ENCODE results near the gene ATP8A2. TPM values are rescaled to one million over a fixed set of nuclear protein-coding genes. Genes with fewer than 3 reads are reported as not detected.

ATP8A2 gene
- total RNA-seq, 1 experiment from 2014 or later = 5.2 TPM

DNA sequence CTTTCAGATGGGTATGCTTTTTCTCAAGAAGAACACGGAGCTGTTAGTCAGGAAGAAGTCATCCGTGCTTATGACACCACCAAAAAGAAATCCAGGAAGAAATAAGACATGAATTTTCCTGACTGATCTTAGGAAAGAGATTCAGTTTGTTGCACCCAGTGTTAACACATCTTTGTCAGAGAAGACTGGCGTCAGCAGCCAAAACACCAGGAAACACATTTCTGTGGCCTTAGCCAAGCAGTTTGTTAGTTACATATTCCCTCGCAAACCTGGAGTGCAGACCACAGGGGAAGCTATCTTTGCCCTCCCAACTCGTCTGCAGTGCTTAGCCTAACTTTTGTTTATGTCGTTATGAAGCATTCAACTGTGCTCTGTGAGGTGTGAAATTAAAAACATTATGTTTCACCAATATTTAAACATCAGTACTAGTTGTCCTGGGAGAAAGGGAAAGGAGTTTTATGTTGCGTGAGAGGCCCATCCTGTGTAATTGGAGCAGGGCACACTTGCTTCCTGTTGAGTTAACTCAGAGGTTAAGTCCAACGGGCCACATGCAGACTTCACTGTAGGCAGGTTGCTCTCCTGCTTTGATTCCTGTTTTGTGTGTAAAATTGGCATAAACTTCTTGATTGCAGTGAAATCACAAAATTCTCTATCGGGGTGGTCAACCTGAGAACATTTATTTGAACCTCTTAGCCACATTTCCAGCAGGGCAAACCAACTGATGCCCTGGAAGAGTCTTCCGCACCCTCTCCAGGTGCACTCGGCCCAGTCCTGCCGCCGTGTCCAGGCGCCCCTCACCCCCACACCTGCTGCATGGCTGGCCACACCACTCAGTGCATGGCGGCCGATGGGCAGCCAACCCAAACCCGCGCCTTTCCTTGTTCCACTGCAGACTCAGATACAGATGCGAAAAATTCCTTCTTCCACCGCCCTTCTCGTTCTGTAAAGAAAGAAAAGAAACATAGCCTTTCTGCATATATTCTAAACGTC is 648.4 kb downstream of the ATP8A2 start (continued):
- TF ChIP-seq MXD4 (CRISPR knock-in tag; IDR thresholded peaks at IDR 0.05; ENCODE audit: borderline replicate concordance) = no peak
- TF ChIP-seq FOXP4 (CRISPR knock-in tag; IDR thresholded peaks at IDR 0.05) = no peak

DNA sequence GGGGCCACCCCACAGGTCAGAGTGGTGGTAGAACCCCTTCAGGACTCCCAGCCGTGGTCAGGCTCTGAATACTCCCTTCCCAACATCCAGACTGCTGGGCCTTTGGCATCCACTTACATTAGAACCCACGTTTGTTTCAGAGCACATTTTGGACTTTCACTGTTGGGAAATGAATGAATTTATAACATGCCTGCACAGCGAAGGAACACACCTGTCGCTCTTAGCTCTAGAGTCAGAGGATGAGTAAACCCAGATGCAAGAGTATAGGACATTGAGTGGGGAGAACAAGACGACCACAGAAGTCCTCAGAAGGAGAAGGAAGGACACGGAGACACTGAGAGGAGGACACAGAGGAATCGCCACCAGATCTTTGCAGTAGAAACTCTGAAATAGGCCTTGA is 649.1 kb downstream of the ATP8A2 start:
- TF ChIP-seq, protein P1, sequence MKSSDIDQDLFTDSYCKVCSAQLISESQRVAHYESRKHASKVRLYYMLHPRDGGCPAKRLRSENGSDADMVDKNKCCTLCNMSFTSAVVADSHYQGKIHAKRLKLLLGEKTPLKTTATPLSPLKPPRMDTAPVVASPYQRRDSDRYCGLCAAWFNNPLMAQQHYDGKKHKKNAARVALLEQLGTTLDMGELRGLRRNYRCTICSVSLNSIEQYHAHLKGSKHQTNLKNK (CRISPR knock-in tag; IDR thresholded peaks at IDR 0.05) = no peak
- TF ChIP-seq, protein P2, sequence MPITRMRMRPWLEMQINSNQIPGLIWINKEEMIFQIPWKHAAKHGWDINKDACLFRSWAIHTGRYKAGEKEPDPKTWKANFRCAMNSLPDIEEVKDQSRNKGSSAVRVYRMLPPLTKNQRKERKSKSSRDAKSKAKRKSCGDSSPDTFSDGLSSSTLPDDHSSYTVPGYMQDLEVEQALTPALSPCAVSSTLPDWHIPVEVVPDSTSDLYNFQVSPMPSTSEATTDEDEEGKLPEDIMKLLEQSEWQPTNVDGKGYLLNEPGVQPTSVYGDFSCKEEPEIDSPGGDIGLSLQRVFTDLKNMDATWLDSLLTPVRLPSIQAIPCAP (CRISPR knock-in tag; IDR thresholded peaks at IDR 0.05) = no peak
- TF ChIP-seq PRRX2 (CRISPR knock-in tag; IDR thresholded peaks at IDR 0.05) (no peak), ZNF121 (CRISPR knock-in tag; IDR thresholded peaks at IDR 0.05) (no peak), MYBL2 (CRISPR knock-in tag; IDR thresholded peaks at IDR 0.05) (no peak), HMGA2 (CRISPR knock-in tag; IDR thresholded peaks at IDR 0.05) (no peak), EMX1 (CRISPR knock-in tag; IDR thresholded peaks at IDR 0.05) (no peak), MXD4 (CRISPR knock-in tag; IDR thresholded peaks at IDR 0.05; ENCODE audit: borderline replicate concordance) (no peak), KAT7 (CRISPR knock-in tag; IDR thresholded peaks at IDR 0.05; ENCODE audit: borderline replicate concordance) (no peak), FOXJ3 (CRISPR knock-in tag; IDR thresholded peaks at IDR 0.05; ENCODE audit: borderline replicate concordance) (no peak), NR1H2 (CRISPR knock-in tag; IDR thresholded peaks at IDR 0.05) (no peak), TCF7 (CRISPR knock-in tag; IDR thresholded peaks at IDR 0.05; ENCODE audit: low read depth) (no peak), ZBTB21 (CRISPR knock-in tag; IDR thresholded peaks at IDR 0.05; ENCODE audit: borderline replicate concordance) (no peak), GTF2I (CRISPR knock-in tag; conservative IDR thresholded peaks at IDR 0.05) (no peak), JUN (CRISPR knock-in tag; IDR thresholded peaks at IDR 0.05) (no peak)
- TF ChIP-seq, protein P3, sequence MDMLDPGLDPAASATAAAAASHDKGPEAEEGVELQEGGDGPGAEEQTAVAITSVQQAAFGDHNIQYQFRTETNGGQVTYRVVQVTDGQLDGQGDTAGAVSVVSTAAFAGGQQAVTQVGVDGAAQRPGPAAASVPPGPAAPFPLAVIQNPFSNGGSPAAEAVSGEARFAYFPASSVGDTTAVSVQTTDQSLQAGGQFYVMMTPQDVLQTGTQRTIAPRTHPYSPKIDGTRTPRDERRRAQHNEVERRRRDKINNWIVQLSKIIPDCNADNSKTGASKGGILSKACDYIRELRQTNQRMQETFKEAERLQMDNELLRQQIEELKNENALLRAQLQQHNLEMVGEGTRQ (CRISPR knock-in tag; IDR thresholded peaks at IDR 0.05) = no peak
- TF ChIP-seq, protein P4, sequence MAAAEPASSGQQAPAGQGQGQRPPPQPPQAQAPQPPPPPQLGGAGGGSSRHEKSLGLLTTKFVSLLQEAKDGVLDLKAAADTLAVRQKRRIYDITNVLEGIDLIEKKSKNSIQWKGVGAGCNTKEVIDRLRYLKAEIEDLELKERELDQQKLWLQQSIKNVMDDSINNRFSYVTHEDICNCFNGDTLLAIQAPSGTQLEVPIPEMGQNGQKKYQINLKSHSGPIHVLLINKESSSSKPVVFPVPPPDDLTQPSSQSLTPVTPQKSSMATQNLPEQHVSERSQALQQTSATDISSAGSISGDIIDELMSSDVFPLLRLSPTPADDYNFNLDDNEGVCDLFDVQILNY (CRISPR knock-in tag; IDR thresholded peaks at IDR 0.05) = no peak
- TF ChIP-seq, protein P5, sequence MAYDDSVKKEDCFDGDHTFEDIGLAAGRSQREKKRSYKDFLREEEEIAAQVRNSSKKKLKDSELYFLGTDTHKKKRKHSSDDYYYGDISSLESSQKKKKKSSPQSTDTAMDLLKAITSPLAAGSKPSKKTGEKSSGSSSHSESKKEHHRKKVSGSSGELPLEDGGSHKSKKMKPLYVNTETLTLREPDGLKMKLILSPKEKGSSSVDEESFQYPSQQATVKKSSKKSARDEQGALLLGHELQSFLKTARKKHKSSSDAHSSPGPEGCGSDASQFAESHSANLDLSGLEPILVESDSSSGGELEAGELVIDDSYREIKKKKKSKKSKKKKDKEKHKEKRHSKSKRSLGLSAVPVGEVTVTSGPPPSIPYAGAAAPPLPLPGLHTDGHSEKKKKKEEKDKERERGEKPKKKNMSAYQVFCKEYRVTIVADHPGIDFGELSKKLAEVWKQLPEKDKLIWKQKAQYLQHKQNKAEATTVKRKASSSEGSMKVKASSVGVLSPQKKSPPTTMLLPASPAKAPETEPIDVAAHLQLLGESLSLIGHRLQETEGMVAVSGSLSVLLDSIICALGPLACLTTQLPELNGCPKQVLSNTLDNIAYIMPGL (CRISPR knock-in tag; IDR thresholded peaks at IDR 0.05) = no peak
- TF ChIP-seq, protein P6, sequence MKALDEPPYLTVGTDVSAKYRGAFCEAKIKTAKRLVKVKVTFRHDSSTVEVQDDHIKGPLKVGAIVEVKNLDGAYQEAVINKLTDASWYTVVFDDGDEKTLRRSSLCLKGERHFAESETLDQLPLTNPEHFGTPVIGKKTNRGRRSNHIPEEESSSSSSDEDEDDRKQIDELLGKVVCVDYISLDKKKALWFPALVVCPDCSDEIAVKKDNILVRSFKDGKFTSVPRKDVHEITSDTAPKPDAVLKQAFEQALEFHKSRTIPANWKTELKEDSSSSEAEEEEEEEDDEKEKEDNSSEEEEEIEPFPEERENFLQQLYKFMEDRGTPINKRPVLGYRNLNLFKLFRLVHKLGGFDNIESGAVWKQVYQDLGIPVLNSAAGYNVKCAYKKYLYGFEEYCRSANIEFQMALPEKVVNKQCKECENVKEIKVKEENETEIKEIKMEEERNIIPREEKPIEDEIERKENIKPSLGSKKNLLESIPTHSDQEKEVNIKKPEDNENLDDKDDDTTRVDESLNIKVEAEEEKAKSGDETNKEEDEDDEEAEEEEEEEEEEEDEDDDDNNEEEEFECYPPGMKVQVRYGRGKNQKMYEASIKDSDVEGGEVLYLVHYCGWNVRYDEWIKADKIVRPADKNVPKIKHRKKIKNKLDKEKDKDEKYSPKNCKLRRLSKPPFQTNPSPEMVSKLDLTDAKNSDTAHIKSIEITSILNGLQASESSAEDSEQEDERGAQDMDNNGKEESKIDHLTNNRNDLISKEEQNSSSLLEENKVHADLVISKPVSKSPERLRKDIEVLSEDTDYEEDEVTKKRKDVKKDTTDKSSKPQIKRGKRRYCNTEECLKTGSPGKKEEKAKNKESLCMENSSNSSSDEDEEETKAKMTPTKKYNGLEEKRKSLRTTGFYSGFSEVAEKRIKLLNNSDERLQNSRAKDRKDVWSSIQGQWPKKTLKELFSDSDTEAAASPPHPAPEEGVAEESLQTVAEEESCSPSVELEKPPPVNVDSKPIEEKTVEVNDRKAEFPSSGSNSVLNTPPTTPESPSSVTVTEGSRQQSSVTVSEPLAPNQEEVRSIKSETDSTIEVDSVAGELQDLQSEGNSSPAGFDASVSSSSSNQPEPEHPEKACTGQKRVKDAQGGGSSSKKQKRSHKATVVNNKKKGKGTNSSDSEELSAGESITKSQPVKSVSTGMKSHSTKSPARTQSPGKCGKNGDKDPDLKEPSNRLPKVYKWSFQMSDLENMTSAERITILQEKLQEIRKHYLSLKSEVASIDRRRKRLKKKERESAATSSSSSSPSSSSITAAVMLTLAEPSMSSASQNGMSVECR (CRISPR knock-in tag; IDR thresholded peaks at IDR 0.05; ENCODE audit: borderline replicate concordance) = no peak

More for the DNA sequence above, 649.1 kb downstream of the ATP8A2 start:
- Mint-ChIP-seq H3K4me1 (peaks cover 40% of the 10 kb centered on the region), H3K9me3 (no peaks in the 10 kb centered on the region), H3K36me3 (no peaks in the 10 kb centered on the region), H3K27me3 (ENCODE audit: low read depth) (peaks cover 22% of the 10 kb centered on the region), H3K4me3 (no peak overlapping the region), H3K27ac (no peak overlapping the region)
- CTCF ChIA-PET = no interaction called here
- no peak for ATAC-seq
- POLR2A ChIA-PET = interaction anchor here (1.0 kb wide), 1 partner anchor 31 kb away, joined by 3 read pairs; the partner anchor contains the start of gene SHISA2
- no peak for DNase-seq (ENCODE audit: low spot score)

Data from WTC11 (cell line).